NAMALWA (cell line): ENCODE measurements around the gene CLDN24.

Experiments
- DNase-seq: peaks from one replicate; pipeline ENCODE4 v3.0.0-alpha.2; 2015; ENCODE audit warnings: low spot score

The CLDN24 gene

DNA sequence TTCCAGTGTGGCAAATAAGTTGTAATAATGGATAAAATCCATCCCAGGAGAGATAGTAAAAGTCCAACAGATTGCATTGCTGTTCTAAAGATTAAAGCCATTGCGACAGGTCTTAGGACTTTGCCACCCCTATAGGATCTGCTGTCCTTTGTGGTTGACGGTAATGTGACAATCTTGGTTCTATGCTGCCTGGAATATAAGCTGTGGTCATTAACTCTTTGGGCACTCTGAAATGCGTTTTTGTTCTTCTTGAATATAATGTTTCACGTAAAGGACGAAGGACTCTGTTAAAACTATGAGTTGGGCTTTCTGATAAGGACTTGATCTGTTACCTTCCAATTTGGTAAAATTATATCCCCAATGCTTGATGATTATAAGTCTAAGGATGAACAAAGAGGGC is at the start of gene CLDN24:
TSS of gene CLDN24 (minus strand) at position 101 of the 400 bp plus-strand sequence. CDS start at position 101, 0 bp downstream.
- no peak for DNase-seq

DNA sequence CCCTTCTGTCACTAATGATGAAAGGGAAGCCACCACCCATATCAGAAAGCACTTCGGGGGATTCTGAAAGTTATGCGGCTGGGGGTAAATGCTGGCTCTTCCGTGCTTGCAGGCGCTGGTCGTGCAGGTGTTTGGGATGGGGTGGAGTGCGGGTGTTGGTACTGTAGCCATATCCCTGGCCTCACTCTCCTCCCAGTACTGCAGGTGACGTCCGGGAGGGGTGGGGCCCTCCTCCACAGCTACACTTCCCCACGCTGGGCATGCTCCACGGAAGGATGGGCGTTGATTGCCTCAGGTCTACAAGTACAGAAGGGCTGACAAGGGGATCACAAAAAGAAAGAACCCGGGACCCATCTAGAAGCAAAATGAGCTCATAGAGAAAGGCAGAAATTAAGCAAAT is 48.6 kb upstream of the CLDN24 start:
- DNase-seq, result no peak

DNA sequence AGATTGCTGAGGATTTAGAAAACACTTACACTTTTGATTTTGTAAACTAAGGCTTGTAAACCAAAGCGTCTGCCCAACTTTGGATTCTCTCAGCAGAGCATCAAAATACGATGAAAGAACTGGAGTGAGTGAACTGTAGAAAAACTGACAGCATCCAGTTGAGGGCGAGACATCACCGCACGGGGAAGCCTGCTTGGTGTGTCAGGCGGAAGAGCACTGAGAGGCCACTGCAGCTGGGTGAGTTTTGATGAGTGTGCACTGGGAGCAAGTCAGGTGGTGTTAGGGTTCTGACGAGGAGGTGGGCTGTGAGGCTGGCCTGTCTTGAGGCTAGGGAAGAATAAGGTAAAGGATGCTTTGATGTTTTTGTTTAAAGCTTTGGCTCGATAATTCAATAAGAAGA is 46.8 kb upstream of the CLDN24 start:
- DNase-seq, result no peak

DNA sequence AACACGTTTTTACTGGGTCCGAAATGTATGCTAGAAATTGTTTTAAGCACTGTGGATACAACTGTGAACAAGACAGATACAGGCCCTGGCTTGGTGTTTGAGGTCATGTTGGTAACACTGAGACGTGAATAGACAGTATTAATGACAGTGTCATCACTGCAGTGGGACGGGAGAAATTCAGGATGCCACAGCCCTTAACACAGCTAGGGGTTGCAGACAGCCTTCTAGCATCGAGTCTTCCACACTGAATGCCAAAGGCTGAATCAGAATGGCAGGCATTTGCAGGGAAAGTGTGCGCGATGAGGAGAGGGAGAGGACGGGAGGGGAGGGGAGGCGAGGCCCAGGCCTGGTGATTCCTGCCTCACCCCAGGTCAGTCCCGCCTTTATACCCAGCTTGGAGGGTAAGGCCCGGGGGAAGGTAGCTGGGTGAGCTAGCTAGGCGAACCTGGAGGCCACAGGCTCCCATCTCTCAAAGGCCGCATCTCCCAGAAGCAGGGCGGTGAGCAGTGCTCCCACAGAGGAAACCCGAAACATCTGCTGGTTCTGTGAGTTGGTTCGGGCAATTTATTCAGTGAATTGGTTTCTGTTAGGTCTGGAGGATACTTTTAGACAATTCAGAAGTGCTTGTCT is 44.1 kb upstream of the CLDN24 start:
- DNase-seq, result no peak

DNA sequence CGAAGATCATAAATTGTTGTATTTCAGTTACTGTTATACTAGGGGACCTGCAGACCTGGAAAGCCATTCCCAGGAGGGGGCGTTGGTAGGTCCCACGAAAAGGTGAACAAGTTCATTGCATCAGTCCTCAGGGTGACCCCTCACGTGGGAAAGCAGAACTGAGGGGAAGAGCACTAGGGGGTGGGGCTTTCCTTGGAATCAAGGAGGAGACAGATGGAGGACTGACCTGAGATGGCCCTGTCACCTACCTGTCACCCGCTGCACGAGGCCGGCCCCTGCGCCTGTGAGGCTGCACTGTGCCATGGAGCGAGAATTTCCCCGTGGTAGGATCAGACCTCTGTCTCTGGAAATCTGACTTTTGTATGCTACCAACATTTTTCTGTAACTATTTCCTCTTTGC is 41.8 kb upstream of the CLDN24 start:
- DNase-seq, result no peak

DNA sequence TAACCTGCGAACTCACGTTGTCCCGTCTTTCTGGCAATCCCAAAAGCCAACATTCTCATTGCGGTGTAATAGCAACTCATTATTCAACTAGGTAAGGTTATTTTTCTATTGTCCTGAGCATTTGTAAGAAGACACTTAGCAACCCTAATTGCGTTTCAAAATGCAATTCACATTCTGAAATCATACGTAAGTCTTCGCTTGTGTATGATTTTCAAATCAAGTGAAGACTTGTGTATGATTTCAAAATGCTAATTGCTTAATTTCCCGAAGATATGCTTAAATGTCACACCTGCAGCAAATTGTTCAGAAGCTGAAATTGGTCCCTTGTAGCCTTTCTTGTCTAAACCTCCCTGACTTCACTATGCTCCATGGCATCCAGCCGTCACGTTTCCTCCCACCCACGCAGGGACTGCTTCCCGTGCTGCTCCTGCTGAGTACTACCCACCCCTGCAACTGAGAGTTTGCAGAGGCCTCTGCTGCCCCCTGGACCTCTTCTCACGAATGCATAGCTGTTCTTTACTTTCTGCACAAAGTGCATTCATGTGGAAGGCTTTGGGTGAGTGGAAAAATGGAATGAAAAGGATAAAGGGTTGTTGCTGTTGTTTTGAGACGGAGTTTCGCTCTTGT is 40.8 kb upstream of the CLDN24 start:
- no peak for DNase-seq

DNA sequence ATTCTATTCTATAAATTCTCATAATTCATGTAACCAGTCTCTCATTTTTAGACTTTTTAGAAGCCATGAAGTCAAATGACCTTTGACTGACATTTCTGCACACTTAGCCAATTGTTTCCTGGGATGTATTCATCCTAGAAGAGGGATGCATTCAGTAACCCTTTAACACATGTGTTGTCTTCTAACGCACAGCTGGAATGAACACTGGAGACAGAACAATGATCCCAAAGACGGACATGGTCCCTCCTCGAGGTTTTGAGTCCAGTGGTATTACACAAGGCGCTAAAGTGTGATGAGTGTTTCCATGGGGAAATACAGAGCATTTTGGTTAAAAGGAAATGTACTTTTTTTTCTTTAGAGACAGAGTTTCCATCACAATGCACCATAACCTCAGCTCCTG is 39.8 kb upstream of the CLDN24 start:
- DNase-seq, result no peak

DNA sequence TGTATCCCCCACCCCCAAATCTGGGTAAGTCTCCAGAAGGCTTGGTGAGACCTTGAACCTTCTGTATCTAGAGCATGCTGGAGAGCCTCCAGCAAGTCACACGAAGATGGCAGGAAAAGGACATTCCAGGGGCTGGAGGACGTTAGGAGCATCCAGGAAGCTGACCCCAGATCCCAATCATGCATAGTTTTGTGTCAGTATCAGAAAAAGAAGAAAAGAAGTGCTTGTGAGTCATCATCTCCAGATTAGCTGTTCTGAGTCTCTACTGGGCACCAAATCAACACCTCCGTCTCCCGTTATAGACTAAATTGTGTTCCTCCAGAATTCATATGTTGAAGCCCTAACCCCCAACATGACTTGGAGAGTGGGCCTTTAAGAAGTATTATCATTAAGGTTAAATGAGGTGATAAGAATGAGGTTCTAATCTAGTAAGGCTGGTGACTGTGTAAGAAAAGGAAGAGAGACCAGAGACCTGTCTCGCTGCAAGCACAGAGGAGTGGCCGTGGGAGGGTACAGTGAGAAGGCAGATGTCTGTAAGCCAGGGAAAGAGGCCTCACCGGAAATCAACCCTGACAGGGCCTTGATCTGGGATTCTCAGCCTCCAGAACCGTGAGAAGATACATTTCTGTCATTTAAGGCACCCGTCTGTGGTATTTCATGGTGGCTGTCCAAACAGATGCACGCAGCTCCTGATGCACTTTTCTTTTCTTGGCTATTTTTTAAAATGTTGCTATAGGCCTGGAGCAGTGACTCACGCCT is 38.1 kb upstream of the CLDN24 start:
- no peak for DNase-seq

DNA sequence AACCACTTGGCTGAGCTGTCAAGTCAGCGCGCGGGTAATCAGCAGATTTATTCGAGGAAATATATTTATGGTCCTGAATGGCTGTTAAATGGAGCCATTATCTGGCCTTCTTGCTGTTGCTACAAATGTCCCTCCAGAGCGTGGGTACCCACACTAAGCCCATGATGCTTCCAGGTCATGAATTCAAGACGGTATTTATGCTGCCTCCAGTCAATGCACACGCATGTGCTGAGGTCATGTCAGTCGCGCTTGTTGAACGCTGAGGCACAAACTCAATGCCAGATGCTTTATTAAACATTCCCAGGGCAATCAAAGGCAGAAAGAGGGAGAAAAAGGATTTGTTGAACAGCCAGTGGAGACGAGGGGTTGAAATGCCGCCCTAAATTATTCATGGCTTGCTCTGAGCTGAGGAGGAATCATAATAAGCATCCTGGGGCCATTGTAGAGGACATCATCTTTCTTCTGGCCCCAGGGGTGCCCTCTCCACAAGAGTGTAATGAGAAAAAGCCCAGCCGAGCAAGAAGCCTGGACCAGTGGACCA is 36.1 kb upstream of the CLDN24 start:
- DNase-seq, result no peak

DNA sequence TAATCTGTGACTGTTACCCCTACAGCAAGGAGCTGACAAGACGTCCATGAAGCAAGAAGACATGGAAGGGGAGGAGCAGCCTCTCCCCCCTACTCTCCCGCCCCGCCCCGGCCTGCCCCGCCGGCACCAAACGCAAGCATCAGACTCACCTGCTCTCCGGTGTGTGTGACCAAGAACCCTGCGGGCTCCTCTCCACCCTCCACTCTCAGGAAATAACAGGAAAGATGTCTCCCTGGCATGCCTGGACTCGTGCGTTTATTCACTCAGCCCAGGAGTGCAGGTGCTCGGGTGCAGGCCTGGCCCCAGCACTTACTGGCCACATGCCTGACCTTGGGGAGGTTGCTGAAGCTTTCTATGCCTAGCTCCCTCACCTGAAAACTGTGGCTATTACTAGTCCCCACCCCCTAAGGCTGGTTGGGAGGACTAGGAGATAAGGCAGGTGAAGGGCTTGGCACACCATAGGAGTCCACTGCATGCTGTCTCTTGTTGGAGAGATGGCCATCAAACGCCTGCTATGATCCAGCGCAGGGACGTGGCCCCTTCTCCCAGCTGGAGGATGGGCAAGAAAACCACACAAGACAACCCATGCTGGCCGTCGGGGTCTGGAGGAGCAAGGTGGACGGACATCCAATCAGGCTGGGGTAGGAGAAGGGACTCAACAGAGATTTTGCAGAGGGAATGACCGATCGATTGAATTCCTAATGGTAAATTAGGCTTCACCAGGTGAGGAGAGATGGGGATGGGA is 34.9 kb upstream of the CLDN24 start:
- DNase-seq, result no peak

DNA sequence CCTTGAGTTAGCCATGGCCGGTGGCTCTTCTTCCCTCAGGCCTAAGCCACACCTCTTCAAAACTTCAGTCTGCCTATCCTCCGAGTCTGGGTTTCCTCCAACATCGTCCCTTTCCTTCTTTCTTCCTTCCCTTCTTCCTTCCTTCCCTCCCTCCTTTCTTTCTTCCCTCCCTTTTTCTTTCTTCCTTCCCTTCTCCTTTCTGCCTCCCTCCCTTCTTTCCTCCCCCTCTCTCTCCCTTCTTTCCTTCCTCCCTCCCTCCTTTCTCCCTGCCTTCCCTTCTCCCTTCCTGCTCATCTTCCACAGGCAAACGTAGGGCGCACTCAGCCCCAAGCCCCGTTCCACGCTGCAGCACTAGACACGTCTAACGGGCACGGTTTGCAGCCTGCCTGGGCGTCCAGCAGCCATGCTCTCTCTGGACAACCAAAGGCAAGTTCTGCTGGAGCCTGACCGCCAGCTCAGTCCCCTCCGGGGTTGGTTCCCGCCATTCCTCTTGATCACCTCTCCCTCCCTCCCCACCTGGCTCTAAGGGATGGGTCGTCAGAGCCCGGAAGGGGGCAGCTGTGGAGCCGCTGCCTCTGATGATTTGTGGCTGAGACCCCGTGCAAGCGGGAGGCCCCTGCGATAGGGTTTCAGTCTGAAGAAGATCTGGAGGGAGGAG is 34.1 kb upstream of the CLDN24 start:
- DNase-seq, result no peak

DNA sequence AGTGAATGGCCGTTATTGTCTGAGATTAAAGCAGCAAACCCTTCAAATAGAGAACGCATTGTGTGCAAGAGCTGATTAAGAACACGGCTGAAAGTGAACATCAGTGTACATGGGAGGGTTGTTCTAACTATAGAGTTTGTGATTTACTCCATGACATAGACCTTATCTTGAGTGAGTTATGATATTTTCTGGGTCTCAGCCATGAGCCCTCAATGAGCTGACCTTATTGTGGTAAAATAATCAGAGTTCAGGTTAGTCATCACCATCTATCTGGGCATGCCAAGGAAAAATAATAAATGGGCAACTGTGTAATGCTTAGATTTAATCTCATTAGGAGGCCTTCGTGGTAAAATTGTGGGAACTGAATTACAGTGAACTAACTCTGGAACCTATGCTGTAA is 33.2 kb upstream of the CLDN24 start:
- no peak for DNase-seq

DNA sequence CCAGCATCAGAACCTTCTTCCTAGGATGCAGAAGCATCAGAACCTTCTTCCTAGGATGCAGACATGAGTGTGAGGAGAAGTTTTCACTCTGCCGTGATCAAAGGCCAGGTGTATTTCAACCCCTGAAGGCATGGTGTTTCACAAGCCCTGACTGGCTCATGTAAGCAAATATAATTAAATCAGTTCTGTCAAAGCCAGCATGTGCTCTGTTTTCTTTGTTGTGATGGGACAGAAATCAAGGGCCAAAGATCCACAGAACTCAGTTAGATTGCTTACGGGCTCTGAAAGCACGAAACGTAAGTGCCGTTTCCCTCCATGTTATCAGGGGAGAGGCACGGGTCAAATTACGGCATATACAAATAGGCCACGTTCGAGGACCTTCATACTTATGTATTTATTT is 32.0 kb upstream of the CLDN24 start:
- DNase-seq, result no peak

DNA sequence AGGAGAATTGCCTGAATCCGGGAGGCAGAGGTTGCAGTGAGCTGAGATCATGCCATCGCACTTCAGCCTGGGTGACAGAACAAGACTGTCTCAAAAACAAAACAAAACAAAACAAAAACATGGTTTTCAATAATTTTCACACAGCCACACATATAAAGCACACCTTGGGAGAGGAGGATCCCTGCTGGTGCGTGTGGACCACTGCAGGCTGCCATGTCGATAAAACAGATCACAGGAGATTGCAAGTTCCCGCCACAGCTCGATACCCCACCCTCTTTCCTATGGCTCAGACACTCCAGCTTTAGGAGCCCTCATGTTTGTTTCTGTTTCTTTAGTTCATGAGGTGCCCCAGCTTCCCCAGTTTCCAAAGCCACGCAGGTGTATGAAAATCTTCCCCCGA is 31.3 kb upstream of the CLDN24 start:
- DNase-seq, result no peak

DNA sequence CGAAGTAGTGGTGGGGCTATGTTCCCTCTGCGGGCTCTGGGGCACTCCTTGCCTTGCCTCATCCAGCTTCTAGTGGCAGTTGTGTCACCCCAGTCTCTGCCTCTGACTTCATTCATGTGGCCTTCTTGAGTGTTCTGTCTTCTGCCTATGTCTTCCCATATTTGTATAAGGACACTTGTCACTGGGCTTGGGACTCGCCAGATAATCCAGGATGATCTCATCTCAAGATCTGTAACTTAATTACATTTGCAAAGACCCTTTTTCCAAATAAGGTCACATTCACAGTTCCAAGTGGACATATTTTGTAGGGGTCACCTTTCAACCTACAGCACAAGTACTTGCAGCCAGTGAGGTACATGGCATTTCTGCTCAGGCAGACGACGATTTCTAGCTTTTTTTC is 30.3 kb upstream of the CLDN24 start:
- DNase-seq, result no peak

DNA sequence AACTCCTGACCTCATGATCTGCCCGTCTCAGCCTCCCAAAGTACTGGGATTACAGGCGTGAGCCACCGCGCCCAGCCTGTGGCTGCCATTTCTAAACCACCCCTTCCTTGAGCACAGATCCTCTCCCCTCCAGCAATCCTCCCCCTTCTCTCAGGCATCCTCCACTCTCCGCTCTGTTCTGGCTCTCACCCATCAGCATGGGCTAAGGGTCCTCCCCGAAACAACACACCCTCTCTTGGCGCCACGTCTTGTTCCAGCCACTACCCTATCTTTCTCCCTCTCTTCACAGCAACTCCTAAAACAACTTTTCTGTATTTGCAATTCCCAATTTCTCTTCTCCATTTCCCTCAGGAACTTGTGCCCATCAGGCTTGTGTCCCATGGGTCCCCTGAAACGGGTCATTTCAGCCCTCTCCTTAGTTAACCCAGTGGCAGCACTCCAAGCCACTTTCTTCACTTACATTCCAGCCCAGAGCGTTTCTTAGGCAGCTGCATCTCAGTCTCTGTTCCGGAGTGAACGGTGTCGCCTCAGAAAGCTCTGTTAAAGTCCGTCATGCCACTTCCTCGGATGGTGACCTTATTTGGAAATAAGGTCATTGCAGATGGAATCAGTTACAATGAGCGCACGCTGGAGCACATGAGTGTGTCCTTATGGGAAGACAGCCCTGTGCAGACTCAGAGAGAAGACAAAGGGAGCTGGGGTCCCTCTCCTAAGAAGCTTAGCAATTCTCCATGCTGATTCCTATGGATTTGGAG is 28.3 kb upstream of the CLDN24 start:
- no peak for DNase-seq

DNA sequence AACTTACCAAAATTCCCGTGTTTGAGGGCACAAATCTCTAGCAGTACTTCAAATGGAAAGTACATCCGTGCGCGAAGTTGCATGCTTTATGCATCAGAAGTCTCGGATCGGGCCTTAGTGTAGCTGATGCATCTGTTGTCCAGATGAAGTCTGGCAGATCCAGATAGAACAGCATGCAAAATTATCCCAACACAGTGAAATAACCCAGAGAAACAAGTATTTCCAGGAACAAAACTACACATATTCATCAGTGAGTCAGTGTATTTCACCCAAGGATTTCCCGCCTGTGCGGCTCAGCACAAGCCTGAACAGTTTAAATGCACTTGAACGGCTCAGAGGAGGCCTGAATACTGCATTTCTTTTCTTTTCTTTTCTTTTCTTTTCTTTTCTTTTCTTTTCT is 27.4 kb upstream of the CLDN24 start:
- DNase-seq, result no peak

DNA sequence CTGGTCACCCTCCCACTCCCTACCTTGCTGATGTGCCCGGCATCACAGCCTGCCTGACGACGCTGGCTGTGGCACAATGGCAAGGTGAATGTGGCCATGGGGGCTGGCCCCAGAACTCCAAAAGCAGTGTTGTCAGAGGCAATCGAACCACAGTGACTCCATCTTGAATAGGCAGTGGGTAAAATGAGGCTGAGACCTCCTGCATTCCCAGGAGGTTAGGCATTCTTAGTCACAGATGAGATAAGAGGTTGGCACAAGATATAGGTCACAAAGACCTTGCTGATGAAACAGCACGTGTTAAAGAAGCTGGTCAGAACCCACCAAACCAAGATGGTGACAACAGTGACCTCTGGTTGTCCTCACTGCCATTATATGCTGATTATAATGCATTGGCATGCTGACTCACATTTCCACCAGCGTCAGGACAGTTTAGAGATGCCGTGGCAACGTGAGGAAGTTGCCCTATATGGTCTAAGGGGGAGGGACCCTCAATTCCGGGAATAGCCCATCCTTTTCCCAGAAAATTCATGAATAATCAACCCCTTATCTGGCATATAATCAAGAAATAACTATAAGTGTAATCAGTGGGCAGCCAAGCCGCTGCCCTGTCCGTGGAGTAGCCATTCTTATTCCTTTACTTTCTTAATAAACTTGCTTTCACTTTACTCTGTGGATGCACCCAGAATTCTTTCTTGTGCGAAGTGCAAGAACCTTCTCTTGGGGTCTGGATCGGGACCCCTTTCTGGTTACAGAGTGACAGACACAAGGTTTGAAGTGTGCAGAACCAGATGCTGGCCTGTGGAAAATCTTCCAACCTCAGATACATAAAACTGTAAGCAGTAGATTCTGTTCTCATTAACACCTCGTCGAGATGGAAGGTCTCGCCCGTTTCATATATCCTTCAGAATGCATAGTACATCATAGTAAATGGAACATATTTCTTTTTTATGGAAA is 26.8 kb upstream of the CLDN24 start:
- DNase-seq, result no peak

DNA sequence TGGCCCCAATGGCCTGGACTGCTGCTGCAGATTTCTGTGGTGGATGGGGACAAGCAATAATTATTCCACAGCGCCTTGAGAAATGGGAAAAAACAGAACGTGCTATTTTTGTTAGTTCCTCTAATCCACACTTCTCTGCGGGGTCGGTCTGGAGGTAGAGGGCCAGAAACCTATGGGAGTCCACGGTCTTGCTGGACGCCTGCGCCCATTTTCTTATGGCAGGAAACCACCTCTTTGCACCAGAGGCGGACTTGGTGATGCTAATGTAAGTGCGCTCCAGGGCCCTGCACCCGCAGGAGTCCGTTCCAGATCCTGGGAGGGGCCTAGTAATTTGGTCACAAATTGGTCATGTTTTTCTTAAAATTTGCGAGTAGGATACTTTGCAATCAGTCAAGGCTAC is 25.9 kb upstream of the CLDN24 start:
- no peak for DNase-seq

DNA sequence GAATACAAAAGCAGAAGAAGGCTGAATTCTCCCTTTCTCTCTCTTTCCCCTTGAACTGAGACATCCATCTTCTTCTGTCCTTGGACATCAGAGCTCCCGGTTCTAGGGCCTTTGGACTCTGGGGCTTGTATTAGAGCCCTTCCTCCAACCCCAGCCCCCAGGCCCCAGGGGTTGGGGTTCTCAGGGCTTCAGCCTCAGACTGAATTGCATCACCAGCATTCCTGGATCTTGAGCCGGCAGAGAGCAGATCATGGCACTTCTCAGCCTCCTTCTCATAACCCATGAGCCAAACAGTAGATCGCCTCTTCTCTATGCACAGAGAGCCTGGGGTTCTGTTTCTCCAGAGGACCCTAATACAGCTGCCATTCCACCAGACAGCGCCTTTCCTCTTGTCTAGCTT is 25.3 kb upstream of the CLDN24 start:
- DNase-seq, result no peak
